Thyroid gland (tissue), 4 donors: ENCODE data around the gene UGT3A2.

Experiments used
- CTCF ChIP-seq, 6 experiments: fragments of 200-600 bp in 3 of 6; fragments of 450-650 bp in 3 of 6; sonication (generic) in 3 of 6; IDR thresholded peaks; one replicate each; pipeline ENCODE4 v1.5.1; 2016 to 2019; ENCODE audit warnings: antibody characterized with exemption in 6 of 6, mild to moderate bottlenecking in 2 of 6, inconsistent platforms in 1 of 6, moderate library complexity in 1 of 6
- POLR2A ChIP-seq, 2 donors: fragments of 450-650 bp; IDR thresholded peaks; one replicate each; pipeline ENCODE4 v1.6.1; 2017; ENCODE audit warnings: antibody characterized with exemption in 2 of 2, mild to moderate bottlenecking in 2 of 2, moderate library complexity in 1 of 2

GRCh38 chr5:36017004-36017403 is 49.7 kb downstream of the UGT3A2 start:
- TF ChIP-seq POLR2A (IDR thresholded peaks at IDR 0.05) (no peak), CTCF (IDR thresholded peaks at IDR 0.05) (no peak)
